Amniotic stem cell (primary cell): Measurements from ENCODE around the gene MRPL51.

Experiments
- DNase-seq: peaks from one replicate; lab custom pipeline; 2025; lab: John Stamatoyannopoulos, UW

MRPL51 gene

DNA sequence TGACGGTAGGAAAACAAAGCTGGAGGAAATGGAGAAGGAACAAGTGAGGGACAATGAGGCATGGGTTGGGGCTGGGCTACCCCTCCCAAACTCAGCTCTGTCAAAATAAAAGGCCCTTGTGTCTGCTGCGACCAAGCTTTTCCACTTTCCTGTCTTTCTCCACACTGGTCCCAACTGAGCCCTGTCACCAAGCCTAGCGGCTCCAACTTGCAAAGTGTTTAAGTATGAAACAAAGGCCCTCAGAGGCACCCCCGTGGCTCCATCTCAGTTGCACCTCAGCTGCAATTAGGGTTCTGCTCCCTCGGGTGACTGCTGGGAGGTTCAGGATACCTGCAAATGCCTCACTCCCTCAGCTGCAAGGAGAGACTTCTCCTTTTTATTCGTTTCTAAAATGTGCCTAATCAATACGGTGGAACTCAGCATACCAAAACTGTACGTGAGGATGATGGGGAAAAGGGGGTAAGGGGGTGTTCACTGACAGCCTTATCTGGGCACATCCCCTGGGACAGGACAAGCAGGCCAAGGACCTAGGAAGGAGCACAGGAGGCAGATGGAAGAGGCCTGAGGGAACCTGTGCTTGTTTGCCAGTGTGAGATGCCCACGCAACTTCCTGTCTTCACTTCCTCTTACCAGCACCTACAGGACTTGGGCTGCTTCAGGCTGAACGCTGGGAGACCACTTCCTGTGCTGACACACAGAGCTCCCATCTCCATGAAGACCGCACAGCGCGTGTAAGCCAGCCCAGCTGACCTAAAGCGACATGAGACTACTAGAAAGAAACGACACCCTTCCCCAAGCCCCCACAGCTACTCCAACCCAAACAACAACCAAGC, 31.4 kb downstream of the MRPL51 start:
- no peak for DNase-seq

DNA sequence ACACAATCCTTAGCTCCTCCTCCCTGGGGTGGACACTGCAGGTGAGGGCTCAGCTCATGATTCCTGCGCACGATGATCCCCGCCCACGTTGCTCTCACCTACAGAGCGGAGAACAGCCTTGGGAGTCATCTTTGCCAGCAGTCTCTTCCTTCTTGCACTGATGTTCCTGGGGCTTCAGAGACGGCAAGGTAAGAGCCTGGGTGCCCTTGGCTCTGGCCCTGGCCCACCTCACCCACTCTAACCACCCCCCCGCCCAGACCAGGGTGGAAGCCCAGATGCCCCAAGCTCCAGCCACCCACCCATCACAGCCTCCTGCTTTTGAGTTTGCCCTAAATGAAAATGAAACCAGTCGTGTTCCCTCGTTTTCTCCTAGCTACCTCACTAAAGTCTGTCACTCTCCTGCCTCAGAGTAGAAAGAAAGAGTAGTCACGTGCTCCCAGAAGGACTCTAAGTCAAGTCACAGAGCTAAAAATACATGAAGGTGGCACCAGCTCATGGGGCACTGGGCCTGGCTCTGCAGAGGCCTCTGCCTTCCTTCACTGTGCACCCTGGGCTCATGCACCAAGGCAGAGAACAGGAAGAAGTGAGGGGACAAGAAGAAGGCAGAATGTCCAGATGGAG, 32.2 kb downstream of the MRPL51 start:
- DNase-seq, result no peak

DNA sequence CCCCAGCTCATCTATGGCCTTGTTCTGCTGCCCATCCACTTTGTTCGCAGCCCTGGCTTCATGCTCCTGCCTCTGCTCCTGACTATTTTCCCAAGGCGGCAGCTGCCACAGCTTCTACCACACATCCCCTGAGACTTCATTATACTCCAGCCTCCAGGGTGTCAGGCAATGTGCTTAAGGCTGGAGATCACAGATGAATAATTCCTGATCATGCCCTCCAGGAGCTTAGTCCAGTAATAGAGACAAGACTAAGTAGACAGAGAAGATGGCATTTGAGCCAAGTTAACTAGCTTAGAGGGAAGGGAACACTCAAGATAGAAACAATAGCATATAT, 34.1 kb downstream of the MRPL51 start:
- DNase-seq, result no peak

DNA sequence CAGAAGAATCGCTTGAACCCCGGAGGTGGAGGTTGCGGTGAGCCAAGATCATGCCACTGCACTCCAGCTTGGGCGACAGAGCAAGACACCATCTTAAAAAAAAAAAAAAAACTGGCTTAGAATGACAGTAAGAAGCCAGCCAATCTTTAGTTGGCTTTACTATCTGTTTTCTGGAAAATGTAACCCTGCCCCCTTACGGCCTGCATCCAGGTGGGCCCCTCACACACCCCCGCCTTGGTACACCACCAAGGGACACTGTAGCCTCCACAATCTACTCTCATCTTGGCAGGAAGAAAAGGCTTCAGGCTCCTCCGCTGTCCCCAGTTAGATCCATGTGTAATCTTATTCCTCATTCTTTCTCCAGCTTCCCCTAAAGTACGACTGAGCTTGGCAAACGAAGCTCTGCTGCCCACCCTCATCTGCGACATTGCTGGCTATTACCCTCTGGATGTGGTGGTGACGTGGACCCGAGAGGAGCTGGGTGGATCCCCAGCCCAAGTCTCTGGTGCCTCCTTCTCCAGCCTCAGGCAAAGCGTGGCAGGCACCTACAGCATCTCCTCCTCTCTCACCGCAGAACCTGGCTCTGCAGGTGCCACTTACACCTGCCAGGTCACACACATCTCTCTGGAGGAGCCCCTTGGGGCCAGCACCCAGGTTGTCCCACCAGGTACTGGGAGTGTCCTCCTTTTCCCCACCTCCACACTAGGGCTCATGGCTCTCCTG, 34.6 kb downstream of the MRPL51 start:
- no peak for DNase-seq

DNA sequence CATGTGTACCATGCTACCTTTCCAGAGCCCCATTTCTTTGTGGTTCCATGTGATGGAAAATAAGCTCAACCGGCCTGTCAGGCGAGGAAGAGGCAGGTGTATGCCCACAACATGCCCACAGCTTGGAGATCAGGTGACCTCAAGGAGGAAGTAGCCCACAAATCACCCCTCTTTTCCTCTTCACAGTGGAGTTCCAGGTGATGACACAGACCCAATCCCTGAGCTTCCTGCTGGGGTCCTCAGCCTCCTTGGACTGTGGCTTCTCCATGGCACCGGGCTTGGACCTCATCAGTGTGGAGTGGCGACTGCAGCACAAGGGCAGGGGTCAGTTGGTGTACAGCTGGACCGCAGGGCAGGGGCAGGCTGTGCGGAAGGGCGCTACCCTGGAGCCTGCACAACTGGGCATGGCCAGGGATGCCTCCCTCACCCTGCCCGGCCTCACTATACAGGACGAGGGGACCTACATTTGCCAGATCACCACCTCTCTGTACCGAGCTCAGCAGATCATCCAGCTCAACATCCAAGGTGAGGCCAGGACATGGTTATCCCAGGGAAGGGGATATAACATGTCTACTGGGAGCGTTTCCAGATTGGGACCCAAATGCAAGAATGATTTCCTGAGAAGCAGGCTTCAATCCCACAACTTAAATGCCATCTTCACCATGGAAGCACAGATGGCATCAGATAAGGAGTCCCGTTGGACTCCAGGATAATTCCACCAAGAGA, 35.7 kb downstream of the MRPL51 start:
- no peak for DNase-seq

DNA sequence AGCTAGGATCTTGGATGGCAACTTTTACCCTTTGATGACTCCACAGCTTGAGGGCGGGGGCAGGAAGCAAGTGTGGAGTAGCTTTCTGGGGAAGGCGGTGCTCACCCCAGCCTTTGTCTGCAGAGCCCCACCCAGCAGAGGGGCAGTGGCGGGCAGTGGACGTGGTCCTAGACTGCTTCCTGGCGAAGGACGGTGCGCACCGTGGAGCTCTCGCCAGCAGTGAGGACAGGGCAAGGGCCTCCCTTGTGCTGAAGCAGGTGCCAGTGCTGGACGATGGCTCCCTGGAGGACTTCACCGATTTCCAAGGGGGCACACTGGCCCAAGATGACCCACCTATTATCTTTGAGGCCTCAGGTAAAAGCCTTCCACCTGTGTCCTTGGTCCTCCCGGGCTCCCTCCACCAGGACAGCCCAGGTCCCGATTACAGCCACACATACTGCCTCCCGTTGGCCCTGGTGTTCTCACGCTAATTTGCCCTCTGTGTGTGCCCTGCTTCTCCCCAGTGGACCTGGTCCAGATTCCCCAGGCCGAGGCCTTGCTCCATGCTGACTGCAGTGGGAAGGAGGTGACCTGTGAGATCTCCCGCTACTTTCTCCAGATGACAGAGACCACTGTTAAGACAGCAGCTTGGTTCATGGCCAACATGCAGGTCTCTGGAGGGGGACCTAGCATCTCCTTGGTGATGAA, 40.0 kb downstream of the MRPL51 start:
- no peak for DNase-seq

DNA sequence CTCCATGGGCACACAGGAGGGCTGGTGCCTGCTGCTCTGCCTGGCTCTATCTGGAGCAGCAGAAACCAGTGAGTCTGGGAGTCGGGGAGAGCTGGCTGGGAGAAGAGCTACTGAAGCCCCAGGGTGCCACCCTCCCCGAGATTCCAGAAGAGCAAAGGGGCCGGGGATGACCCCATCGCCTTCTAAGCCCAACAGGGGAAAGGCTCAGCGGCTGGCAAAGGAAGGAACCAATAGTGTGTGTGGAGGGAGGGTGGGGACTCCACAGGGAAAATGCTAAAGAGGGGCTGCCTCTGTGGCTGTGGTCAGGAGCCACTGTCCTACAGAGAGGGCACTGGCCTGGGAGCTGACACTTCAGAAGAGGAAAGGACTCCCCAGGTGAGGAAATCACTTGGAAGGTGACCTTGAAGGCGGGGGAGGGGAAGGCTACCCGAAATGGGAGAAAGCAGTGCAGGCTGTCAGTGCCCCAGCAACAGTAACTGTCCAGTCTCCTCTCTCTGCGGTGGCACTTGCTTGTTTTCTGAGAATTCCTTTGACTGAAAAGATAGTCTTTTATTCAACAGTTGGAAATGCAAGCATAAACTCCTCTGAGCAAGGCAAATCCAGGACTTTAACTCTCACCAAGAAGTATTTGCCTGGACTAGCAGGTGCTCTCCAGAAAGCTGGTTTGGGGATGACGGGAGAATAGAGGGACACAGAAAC, 40.7 kb downstream of the MRPL51 start:
- no peak for DNase-seq

DNA sequence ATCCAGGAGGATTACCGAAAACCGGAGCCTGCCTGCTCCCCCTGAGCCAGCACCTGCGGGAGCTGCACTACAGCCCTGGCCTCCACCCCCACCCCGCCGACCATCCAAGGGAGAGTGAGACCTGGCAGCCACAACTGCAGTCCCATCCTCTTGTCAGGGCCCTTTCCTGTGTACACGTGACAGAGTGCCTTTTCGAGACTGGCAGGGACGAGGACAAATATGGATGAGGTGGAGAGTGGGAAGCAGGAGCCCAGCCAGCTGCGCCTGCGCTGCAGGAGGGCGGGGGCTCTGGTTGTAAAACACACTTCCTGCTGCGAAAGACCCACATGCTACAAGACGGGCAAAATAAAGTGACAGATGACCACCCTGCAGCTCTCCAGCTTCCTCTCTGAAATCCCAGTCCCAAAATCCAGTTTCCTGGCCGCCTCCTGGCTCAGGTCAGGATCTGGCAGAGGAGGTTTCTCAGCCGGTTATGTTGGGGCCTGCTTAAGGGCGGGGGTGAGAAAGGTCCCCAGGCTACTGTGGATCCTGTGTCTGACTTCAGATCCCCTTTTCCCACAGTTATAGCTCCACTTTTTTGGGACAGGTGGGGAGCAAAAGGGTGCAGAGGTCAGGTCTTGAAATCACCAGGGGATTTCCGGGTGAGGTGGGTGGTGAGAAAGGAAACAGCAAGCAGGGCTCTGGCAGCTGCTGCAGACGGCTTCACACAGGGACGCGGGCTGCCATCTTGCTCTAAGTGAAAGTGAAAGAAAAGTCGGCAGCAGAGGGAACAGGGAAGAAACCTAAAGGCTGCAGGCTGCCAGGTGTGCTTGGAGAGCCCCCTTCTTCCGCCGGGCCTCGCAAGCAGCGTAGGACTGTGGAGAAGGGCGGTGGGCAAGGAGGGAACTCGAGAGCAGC, 41.5 kb downstream of the MRPL51 start, which contains the start of gene TAPBPL:
Gene TAPBPL (plus strand): TSS at position 695 of the 897 bp plus-strand sequence. CDS start 207 bp downstream, outside the sequence.
- peak; percentile 22 for DNase-seq

DNA sequence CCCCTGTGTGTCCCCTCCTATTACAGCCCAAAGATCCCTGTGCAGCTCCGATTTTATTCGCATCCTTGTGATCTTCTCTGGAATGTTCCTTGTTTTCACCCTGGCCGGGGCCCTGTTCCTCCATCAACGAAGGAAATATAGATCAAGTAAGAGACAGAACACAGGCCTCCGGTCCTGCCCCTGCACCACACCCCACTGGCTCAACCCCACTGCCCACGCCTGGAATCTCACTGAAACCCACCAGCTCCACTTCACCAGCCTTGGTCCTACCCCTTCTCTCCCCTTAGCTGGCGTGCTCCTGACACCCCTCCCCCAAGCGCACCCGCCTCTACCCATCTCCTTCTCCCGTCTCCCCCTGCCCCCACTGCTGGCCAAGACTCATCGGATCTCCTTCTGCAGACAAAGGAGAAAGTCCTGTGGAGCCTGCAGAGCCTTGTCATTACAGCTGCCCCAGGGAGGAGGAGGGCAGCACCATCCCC, 42.2 kb downstream of the MRPL51 start:
- no peak for DNase-seq

DNA sequence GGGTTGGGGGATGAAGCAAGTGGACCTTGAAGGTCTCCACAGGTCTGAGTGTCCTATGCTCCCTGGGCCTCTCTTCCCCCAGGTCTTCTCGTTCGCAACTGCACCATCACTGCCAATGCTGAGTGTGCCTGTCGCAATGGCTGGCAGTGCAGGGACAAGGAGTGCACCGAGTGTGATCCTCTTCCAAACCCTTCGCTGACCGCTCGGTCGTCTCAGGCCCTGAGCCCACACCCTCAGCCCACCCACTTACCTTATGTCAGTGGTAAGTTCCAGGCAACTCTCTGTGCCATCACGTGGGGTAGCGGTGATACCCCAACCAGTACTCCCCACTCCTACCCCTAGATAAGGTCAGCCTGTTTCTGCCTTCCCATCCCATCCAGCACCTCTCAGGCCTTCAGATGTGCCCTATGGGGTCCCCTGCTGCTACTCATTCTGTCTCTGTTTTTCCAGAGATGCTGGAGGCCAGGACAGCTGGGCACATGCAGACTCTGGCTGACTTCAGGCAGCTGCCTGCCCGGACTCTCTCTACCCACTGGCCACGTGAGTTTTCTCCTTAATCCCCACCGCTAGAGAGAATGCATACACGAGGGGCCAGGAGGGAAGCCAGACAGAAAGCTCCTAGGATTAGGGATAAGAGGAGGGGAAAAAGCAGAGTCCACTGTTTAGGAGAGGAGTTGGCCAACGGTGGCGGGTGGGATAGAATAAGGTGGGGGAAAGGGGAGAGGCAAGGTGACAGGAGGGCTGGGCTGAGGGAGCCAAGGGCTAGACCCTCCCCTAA, 42.8 kb downstream of the MRPL51 start:
- DNase-seq, result no peak

DNA sequence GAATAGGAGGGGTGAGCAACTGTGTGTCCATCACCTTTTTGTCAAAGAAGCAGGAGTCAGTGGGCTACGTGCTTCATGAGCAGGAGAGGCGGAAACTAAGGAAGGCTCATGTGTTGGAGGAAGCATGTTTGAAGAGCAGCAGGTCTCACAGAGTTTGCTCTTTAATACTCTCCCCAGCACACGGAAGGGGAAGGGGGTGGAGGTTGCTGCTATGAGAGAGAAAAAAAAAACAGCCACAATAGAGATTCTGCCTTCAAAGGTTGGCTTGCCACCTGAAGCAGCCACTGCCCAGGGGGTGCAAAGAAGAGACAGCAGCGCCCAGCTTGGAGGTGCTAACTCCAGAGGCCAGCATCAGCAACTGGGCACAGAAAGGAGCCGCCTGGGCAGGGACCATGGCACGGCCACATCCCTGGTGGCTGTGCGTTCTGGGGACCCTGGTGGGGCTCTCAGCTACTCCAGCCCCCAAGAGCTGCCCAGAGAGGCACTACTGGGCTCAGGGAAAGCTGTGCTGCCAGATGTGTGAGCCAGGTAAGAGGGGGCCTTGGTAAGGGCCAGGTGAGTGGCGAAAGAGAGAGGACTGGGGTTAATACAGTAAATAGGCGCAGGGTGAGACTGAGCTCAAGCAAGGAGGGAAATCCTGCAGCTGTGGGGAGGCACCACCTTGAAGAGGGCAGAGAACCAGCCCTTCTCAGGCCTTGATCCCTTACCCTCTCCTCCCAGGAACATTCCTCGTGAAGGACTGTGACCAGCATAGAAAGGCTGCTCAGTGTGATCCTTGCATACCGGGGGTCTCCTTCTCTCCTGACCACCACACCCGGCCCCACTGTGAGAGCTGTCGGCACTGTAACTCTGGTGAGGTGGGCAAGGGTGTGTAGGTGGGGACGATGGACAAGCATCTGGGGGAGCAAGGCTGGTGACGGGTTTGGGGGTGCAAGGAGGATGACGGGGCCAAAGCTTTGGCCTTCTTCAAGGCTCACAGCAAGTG, 48.1 kb downstream of the MRPL51 start, which contains the start of gene CD27:
Gene CD27 (plus strand): TSS at position 252 of the 985 bp plus-strand sequence. CDS start 141 bp downstream, at position 393.
- no peak for DNase-seq

DNA sequence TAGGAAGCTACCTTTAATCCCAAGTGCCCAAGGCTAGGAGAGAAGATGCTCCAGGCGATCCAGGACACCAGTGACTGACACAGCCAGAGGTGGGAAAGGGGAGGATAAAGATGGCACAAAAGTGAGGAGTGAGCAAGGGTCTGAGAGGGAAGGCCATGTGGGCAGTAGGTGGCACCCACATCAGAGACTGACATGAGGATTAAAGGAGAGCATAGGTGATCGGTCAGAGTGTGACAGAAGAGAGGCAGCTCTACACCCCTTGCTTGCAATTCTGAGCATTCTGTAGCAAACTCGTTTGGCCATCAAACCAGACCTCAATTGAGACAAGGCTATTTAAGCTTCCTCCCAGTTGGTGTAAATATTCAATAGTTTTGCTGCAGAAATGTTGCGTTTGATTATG, 49.0 kb downstream of the MRPL51 start:
- no peak for DNase-seq

DNA sequence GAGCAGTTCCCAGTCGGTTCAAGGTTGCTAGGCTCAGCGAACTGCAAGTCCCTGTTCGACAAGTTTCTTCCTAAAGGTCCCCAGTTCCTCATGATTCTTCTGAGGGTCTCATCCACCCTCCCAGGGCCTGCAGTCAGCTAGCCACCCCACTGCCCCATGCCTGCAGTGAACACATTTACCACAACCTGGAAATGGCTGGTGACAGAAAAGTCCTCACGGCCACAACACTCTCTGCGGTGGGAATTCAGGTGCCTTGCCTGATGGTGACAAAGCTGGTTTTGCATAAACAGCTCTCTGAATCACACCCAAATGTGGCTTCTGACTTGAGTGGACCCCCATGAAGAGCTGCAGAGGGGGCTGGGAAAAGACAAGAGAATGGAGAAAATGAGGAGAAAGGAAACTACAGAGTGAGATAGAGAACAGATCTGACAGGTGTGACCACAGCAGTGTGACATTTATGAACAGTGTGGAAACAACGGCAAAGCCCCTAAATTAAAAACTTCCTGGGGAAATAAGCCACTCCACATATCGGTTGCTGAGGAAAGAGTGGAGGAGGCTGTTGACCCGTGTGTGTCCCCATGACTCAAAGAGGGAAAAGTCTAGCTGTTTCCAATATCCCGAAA, 49.6 kb downstream of the MRPL51 start:
- no peak for DNase-seq

DNA sequence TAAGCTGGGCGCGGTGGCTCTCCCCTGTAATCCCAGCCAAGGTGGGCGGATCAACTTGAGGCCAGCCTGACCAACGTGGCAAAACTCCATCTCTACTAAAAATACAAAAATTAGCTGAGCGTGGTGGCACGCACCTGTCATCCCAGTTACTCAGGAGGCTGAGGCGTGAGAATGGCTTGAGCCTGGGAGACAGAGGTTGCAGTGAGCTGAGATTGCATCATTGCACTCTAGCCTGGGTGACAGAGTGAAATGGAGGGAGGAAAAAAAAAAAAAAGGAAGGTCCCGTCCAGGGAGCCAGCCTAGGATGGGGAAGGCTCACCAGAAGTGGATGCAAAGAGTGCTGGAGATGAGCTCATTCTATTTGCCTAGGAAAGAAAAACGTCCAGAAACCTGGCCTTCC, 50.2 kb downstream of the MRPL51 start:
- DNase-seq, result no peak
